HG03354 (cell line): ENCODE measurements around the gene PAPSS2.

Source experiments
- ATAC-seq: cut with Tn5 transposase; IDR thresholded peaks from one replicate; pipeline ENCODE4 v1.9.1; 2021; ENCODE audit warnings: mild to moderate bottlenecking; ENCODE audit not compliant: unreplicated experiment, poor library complexity, severe bottlenecking

The PAPSS2 gene

DNA sequence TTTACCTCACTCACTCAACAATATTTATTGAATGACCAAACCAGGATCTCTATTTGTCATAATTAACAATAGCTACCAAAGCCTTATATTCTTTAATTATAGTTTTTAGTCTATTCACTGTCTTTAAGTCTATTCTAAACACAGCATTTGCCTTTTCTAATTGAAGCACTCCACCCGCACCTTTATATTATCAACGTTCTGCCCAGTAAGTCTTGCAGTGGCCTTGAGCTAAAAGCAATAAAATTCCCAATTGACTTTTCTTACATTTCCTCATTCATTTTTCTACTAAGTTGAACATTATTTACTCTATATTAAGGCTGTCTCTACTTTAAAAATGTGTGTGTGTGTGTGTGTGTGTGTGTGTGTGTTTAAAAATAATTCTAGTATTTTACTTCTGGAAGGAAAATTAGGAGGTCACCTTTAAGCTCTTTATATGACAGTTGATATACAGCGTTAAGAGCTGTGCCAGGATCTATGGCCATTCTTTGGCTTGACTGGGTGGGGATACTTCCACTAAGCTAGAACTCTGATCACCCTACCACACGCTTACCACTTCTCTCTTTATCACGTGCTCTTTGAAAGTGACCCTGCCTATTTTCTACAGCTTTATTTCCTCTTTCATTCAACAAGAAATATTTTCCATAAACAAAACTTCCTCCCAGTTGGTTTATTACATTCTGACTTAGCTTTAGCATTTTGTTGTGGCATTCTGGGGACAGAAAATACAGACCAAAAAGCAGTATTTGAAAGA lies 8.8 kb downstream of the PAPSS2 start:
- no peak for ATAC-seq

DNA sequence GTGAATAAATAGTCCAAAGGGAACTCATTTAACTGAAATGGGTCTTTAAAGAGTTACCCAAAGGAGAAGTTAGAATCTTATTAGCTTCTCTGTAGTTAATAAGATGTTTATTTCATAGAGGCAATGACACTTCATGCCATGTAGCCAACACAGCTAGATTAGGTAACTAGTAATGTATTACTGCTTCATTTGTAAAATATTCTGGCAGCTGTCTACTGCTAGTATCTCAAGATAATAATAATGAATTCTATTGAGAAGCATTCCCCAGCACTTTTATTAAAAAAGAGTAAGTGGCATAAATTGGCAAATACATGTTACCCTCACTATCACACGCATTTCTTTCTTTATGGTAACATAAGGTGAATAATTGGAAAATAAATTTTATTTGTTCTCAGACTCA lies 10.1 kb downstream of the PAPSS2 start:
- no peak for ATAC-seq

DNA sequence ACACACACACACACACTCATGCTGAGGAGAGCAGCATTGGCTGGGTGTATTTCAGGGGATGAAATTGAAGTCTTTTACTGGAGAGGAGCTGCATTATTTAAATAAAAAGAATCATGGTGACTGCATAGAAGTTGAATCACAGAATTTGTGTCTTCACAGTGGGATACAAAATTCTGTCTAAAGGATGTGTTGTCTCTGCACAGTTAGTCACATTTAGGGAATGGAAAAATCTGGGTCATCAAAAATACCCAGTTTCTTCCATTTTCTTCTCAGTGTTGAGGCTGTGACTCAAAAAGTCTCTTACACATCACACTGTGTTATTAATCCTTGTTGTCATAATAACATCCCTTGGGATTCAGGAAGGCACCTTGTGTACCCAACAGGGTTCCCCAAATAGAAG lies 10.9 kb downstream of the PAPSS2 start:
- no peak for ATAC-seq

DNA sequence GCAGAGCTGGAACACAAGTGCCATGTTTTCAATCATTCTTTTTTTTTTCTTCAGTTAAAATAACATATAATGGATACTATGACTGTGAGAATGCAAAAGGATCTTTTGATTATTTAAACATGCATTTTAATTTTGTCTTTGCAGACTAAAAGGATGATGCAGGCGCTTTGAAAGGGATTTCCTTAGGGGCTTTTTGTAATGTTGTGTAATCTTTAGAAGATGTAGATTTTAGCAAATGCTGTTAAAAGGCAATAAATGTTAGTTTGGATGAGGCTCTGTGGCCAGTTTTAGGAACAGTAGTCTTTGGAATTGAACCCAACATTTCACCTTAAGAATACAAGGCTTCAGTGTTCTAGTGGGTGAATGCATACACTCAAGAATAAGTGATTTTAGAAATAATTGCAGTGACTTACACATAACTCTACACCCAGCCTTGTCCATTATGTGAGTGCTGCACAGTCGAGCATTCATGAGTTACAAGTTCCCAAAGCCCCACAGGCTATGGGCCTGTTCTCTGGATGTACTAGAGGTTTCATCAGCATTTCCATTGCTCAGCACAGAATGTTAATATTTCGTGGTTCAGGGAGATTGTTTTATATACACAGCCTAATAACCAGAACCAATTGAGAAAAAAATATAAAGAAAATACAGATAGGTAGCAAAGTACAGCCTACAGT lies 11.6 kb downstream of the PAPSS2 start:
- no peak for ATAC-seq

DNA sequence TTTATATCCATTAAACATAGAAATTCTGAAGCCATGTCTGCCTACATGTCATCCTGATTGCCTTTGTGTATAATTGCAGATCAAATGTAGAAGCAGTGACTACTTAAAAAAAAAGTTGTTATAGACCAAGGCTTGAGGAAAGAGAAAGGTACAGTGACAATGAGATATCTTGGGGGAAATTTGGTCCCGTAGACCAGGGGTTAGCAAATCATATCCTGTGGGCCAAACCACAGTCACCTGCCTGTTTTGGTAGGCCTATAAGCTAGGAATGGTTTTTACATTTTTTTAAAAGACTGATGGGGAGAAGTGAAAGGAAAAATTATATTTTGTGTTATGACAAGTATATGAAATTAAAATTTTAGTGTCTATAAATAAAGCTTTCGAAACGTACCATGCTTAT lies 12.9 kb downstream of the PAPSS2 start:
- no peak for ATAC-seq

DNA sequence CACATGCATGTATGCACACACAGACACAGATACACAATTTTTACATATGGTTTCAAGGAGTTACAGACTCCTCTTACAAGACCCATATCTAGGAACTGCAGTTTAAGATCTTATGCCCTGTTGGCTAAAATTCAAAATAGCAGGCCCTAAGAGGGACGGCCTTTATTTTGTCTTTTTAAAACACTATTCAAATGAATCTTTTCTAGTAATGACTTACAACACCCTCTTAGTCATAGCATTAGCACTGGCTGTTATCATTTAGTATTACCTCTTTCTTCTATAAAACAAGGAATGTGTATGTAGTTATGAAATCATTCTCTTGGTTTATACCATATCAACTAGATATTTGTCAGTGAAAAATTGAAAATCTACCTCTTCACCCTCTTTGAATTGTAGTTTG lies 15.3 kb downstream of the PAPSS2 start:
- ATAC-seq = no peak

DNA sequence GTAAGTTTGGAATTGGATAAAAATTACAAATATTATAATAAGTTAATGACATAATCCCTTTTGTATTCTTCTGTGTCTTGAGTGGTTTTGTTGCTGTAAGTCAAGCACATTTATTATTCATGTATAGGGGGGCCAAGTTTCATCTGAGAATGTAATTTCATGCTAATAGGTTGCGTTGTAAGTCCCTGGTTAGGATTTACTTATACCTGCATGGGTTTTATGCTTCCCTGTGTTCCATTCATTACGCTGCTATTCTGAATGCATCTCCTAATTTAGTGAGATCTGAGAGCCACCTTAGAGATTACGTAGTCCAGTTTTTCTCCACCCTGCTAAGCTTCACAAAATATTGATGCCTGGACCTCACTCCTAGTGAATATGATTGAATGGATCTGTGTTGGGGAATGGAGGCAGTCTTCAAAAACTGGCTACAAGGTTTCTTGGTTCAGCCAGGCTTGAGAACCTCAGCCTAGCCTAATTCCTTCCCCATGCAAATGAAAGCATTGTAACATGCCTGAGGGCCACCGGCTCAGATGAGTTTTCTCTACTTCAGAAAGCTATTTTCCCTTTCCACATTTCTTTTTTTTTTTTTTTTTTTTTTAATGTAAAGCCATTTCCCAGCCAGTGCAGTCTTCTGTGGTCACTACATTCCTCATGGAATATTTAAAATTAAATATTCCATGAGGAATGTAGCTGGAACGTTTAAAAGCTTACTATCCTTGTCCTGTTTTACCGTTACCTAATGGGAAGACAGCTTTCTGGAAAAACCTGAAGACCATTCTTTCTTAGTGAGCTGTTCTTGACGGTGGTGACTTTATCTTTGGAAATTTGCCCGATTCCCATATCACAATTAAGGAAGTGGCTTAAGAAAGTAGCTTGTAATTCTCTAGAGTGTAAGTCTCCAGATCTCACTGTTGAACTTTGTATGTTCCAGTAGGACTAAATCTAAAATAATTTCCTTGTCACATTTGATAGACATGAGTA lies 16.0 kb downstream of the PAPSS2 start:
- ATAC-seq = no peak

DNA sequence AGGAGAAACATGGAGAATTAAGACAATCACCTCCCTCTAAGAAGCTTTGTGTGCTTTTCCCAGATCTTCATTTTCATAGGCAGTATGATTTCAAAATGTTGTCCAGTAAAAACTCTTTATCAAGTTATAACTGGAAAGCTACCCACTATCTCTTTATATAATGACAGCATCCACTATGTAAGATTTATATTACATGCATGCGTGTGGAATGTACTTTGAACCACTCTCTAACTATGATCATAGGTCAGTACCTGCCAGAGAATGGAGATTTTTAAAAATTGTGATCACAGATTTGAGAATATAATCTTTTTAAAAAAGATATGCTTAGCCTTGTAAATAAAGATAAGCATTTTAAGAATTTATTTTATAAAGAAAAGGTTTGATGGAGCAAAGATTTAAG lies 17.9 kb downstream of the PAPSS2 start:
- no peak for ATAC-seq

DNA sequence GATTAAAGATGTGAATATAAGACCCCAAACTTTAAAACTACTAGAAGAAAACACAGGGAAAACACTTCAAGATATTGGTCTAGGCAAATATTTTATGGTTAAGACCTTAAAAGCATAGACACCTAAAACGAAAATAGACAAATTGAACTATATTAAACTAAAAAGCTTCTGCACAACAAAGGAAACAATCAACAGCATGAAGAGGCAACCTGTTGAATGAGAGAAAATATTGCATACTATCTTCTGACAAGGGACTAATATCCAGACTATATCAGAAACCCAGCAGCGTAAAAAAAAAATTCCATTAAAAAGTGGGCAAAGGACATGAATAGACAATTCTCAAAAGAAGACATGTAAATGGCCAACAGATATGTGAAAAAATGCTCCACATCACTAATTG lies 18.6 kb downstream of the PAPSS2 start:
- no peak for ATAC-seq

DNA sequence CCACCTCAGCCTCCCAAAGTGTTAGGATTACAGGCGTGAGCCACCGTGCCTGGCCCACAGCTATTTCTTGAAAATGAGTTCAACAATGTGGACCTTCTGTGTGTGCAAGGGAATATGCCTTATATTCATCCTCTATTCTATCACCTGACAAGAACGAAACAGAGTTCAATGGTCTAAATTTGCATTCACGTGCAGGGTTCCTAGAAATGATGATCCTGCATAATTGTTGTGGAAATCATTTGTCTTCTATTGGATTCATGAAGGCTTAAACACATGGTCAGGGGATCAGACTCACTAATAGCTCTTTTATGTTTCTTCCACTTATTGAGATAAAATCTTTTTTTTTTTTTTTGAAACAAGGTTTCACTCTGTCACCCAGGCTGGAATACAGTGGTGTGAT lies 23.7 kb downstream of the PAPSS2 start:
- no peak for ATAC-seq

DNA sequence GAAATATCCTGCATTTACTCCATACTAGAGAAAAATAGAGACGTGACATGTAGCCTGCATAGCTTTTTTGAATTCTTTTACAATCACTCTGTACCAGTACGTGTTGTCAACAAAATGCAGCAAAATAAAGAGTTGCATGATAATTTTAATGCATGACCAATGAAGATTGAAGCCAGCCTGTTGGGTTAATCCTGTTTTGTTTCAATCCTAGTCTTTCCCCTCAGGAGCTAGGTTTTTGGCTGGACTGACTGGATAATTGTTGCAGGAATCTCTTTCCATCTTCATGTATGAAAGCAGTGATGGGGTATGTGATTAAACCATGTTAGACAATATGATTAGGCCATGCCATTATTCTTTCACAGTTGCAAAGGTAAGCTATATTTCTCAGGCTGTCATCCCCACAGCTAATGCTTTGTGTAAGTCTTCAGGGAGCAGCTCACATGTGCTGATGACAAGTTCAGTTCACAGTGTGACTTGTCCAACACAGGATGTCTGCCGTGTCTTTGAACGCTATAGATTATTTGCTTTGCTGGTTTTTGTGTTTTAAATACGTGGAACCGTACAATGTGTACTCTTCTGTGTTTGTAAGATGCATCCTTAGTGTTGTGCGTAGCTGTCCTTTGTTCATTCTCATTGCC lies 24.4 kb downstream of the PAPSS2 start:
- no peak for ATAC-seq

DNA sequence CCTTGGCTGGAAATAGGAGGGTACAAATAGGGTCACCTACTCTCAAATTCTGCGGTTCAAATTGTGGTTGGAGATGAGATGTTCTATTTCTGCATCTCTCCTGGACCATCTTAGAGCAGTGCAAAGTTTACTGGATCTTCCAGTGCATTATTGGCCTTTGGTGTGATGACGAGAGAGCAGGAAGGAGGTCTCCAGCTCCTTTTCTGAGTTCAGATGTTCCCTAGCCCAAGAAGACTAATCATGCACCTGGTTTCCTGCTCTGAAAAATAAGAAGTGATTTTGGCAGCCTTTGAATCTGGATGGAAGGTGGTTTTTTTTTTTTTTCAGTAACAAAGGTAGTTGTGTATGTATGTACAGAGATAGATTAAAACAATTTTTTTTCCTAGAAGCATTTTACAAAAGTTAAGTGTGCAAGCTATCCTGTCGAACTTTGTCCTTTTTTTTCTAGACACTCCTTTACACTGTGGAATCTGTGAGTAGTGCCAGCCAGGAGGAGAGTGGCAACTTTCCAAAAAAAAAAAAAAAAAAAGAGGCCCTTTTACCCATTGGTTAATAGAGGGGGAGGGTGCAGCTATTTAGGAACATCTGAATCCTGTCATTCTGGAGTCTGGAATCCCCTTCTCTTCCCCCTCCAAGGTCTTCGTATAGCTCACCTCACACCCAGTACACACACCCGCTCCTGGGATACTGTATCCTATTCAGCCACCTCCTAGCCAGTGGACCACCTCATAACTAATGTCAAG lies 26.3 kb downstream of the PAPSS2 start:
- no peak for ATAC-seq

DNA sequence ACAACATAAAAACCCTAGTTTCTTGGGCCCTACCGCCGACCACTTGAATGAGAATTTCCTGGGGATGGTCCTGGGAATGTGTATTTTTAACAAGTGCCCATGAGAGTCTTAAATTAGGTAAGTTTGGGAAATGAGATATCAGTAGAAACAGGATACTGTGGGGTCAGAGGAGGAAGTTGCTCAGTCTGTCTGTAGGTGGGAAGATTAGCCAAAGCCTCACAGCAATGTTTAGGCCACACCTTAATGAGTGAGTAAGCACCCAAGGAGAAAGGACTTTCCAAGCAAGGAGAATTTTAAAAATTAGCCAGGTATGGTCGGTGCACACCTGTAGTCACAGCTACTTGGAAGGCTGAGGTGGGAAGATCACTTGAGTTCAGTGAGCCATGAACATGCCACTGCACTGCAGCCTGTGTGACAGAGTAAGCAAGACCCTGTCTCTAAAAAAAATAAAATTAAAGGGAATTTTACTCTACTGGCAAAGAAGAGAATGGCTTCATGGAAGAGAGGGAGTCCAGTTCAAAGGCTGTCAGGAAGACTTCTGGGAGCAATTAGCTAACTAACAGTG lies 31.9 kb downstream of the PAPSS2 start:
- no peak for ATAC-seq

DNA sequence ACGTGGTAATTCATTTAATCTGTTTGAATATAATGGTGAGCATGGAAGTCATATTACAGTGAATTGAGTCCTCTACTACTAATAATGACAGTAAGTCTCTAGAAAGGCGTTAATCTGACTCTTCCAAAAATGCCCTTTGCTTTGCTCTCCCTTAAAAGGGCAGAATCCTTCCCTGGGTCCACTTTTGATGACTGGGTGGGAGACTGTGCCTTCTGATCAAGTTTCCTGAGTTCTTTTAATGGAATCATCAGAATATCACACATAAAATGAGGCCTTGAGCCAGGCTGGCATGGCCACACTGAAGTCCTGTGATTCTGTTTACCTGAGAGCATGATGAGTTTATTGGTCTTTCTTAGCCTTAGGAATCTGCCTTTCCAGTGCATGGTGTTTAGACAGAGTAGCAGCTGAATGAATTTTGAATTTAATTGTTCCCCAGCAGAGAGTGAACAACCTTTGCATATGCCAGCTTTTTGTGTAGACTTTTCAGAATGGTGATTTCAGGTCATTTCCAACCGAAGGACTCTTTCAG lies 33.3 kb downstream of the PAPSS2 start:
- ATAC-seq = no peak

DNA sequence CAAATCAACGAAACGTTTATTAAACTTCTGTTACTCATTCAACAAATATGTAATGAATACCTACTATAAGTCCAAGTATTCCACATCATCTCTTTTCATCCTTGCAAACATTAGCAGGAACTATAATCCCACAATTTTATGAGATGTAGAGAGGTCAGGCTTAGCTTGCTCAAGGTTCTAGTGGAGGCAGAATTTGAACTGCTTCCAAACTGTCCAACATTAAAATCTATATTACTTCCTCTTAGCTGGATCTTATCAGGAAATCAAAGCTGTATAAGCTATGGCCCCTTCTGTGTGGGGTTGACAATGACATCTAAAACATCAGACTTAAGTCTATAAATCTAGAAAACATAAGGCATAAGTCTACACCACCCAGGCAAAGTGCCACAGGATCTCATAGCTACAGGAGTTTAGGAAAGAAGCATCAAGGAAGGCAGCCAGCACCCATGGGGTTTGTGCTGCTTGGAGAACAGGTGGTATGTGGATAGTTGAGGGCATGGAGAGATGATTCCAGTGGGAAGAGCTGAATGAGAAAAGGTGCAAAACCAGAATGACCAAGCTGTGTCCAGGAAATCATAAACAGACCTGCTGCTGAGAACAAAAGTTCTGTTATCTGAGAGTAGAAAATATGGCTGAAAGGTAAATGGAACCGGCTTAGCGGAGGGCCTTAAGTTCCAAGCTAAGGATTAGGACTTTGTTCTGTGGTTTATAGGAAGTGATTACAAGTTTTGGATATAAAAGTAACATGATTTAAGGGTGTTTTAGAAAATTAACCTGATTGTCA lies 34.5 kb downstream of the PAPSS2 start:
- ATAC-seq = no peak

DNA sequence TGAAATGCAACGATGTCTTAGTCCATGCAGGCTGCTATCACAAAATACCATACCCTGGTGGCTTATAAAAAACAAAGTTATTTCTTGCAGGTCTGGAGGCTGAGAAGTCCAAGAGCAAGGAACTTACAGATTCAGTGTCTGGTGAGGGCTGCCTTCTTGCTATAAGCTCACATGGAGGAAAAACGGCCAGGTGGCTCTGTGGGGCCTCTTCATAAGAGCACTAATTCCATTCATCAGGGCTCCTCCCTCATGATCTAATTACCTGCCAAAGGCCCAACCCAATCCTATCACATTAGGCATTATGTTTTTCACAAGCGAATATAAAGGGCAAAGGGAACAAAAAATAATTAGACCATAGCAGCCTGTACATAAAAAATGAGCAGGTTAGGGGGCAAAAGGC lies 35.4 kb downstream of the PAPSS2 start:
- ATAC-seq = no peak

DNA sequence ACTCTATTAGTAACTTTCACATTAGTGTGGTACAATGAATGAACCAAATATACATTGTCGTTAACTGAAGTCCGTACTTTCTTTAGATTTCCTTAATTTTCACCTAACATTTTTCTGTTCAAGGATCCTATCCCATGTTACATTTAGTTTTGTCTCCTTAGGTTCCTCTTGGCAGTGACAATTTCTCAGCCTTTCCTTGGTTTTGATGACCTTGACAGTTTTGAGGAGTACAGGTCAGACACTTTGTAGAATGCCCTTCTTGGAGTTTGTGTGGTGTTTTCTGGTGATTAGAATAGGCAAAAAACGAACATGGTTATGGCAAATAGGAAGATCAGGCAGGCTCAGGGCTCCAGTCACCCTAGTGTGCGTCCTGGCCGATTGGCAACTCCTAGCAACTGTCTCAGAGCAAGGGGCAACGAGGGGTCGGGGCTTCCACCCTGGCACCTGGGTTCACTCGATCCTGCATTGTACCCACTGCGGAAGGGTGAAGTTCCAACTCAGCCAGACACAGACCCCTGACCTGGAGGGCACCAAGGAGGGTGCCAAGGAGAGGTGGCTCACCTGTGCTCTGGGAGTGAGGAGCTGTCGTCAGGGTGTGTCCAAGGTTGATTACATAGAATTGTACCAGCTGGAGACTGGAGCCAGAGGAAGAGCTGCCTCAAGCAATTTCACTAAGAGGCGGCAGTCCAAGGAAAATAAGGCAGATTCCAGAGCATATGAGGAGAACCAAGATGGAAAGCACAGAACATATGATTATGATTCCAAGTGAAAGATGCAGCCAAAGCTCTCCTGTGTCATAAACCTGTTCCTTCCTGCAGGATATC lies 37.5 kb downstream of the PAPSS2 start:
- no peak for ATAC-seq
